ENCODE results near the gene RFX3.

GRCh38 chr9:3528451-3528850 is 2.6 kb upstream of the RFX3 start:
- TF ChIP-seq, protein P1, sequence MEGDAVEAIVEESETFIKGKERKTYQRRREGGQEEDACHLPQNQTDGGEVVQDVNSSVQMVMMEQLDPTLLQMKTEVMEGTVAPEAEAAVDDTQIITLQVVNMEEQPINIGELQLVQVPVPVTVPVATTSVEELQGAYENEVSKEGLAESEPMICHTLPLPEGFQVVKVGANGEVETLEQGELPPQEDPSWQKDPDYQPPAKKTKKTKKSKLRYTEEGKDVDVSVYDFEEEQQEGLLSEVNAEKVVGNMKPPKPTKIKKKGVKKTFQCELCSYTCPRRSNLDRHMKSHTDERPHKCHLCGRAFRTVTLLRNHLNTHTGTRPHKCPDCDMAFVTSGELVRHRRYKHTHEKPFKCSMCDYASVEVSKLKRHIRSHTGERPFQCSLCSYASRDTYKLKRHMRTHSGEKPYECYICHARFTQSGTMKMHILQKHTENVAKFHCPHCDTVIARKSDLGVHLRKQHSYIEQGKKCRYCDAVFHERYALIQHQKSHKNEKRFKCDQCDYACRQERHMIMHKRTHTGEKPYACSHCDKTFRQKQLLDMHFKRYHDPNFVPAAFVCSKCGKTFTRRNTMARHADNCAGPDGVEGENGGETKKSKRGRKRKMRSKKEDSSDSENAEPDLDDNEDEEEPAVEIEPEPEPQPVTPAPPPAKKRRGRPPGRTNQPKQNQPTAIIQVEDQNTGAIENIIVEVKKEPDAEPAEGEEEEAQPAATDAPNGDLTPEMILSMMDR (IDR thresholded peaks at IDR 0.05; ENCODE audit: insufficient read depth, low read length), result no peak
- TF ChIP-seq REST (IDR thresholded peaks at IDR 0.05; ENCODE audit: insufficient replicate concordance, low read depth) (no peak), POLR2AphosphoS5 (IDR thresholded peaks at IDR 0.05; ENCODE audit: low read depth) (peak; percentile 76)

Data from HL-60 (cell line).